ENCODE measurements around the gene MLLT6.
"Not testable (repeated sequence)": the region's sequence is repeated elsewhere in the genome, so short reads cannot be mapped to it uniquely, and the experiment has no call there.

Gene MLLT6

GRCh38 chr17:38709104-38709820, 4.2 kb downstream of the MLLT6 start:
- no peak for DNase-seq

GRCh38 chr17:38709864-38710603, 5.0 kb downstream of the MLLT6 start:
- DNase-seq = no peak

- no peak for DNase-seq
Observed at GRCh38 chr17:38710604-38710962, 5.5 kb downstream of the MLLT6 start.

- DNase-seq = no peak
Observed at GRCh38 chr17:38710985-38711384, 5.9 kb downstream of the MLLT6 start.

- DNase-seq = peak; percentile 16
Observed at GRCh38 chr17:38711792-38712571, 6.9 kb downstream of the MLLT6 start.

GRCh38 chr17:38712593-38712992, 7.5 kb downstream of the MLLT6 start:
- no peak for DNase-seq

GRCh38 chr17:38713456-38714075, 8.5 kb downstream of the MLLT6 start:
- DNase-seq = no peak

GRCh38 chr17:38715216-38715943, 10.3 kb downstream of the MLLT6 start:
- DNase-seq = no peak

- no peak for DNase-seq
Observed at GRCh38 chr17:38716368-38717005, 11.4 kb downstream of the MLLT6 start.

- no peak for DNase-seq
Observed at GRCh38 chr17:38717139-38717745, 12.2 kb downstream of the MLLT6 start.

GRCh38 chr17:38719289-38719942, 14.3 kb downstream of the MLLT6 start:
- no peak for DNase-seq

- DNase-seq = no peak
Observed at GRCh38 chr17:38719943-38720641, 15.0 kb downstream of the MLLT6 start.

GRCh38 chr17:38720941-38721340, 15.9 kb downstream of the MLLT6 start:
- no peak for DNase-seq

- DNase-seq = no peak
Observed at GRCh38 chr17:38721802-38722201, 16.7 kb downstream of the MLLT6 start.

GRCh38 chr17:38724337-38724988, 19.4 kb downstream of the MLLT6 start:
- DNase-seq = no peak

- DNase-seq = no peak
Observed at GRCh38 chr17:38725066-38725465, 20.0 kb downstream of the MLLT6 start.

GRCh38 chr17:38726145-38726544, 21.1 kb downstream of the MLLT6 start:
- not testable (repeated sequence) for DNase-seq

- no peak for DNase-seq
Observed at GRCh38 chr17:38727736-38728135, 22.7 kb downstream of the MLLT6 start.

GRCh38 chr17:38728290-38728831, 23.3 kb downstream of the MLLT6 start:
- peak; percentile 43 for DNase-seq
